Gastroesophageal sphincter (tissue), 3 donors: Measurements from ENCODE around the gene ZNF292.

ENCODE experiments used
- CTCF ChIP-seq, 4 experiments: fragments of 200-600 bp in 2 of 4; fragments of 450-650 bp in 2 of 4; sonication (generic) in 1 of 4; IDR thresholded peaks; one replicate each; pipeline ENCODE4 v1.5.1; 2017 to 2019; ENCODE audit warnings: antibody characterized with exemption in 4 of 4, mild to moderate bottlenecking in 2 of 4, moderate library complexity in 2 of 4
- POLR2A ChIP-seq, 2 donors: fragments of 450-650 bp; IDR thresholded peaks; one replicate each; pipeline ENCODE4 v1.6.1; 2017; ENCODE audit warnings: antibody characterized with exemption in 2 of 2, mild to moderate bottlenecking in 2 of 2, moderate library complexity in 1 of 2

GRCh38 chr6:87161299-87161698 is 5.9 kb downstream of the ZNF292 start:
- TF ChIP-seq CTCF (IDR thresholded peaks at IDR 0.05) (no peak), POLR2A (IDR thresholded peaks at IDR 0.05) (no peak)
